ENCODE data around the gene RECQL5. TPM values are rescaled to one million over a fixed set of nuclear protein-coding genes. Genes with fewer than 3 reads are reported as not detected.

RECQL5 gene
- total RNA-seq, 4 donors from 2014 or later: 23.2 to 51.9 (median 34.7) TPM

DNA sequence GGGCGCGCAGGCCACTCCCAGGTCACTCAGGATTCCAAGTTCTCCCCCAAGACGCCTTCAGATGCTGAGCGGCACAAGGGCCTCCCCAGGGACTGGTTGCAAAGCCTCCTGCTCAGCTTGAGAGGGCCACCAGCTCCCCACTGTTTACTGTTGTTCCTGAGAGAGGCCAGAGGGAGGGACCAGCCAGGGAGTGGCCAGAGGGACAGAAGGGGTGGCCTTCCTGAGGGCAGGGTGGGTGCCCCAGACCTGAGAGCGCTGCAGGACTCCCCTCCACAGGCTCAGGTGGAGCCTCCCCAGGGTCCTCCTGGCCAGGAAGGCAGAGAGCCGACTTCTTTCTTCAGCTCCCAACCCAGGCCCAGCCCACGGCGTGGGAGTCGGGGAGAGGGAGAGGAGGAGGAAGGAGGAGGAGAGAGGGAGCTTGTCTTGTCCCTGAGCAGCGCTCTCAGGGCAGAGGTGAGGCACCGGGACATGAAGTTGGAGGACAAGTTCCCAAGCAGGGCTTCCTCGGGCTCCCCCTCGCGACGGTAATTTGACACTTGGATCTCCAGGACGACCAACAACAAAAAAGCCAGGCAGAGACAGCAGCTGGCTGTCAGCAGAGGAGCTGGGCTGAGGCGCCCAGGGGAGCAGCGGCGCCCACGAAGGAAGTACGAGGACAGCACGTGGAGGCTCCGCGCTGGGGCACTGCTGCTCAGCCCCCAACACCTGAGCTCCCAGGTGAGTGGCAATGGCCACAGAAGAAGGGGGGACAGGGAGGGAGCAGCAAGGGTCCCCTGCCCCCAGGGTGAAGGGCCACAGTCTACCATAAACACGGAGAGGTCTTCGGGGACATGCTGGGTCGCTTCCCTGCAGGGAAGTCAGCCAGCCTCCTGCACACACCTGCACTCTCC, 33.2 kb downstream of the RECQL5 start:
- 3 to 4% methylated on average over 21 of the region's 27 CpGs for WGBS, 2 donors
- Histone ChIP-seq H3K4me3 (peak overlapping the region; percentile 39 to 59 (median 42)), H3K36me3 (peaks cover 0 to 38% (median 0%) of the 10 kb centered on the region in 3 donors), H3K27ac (peak overlapping the region; percentile 60 to 95 (median 88)), H3K4me1 (peaks cover 0 to 49% (median 29%) of the 10 kb centered on the region in 4 donors), H3K9me3 (no peaks in the 10 kb centered on the region), H3K27me3 (no peaks in the 10 kb centered on the region)
- DNase-seq (ENCODE audit: low spot score in 2 of 2): peak; percentile 87 to 91
- TF ChIP-seq POLR2A (IDR thresholded peaks at IDR 0.05): peak; percentile 38 to 54
- TF ChIP-seq EP300 (IDR thresholded peaks at IDR 0.05): peak; percentile 23 to 49
- TF ChIP-seq, protein P1, sequence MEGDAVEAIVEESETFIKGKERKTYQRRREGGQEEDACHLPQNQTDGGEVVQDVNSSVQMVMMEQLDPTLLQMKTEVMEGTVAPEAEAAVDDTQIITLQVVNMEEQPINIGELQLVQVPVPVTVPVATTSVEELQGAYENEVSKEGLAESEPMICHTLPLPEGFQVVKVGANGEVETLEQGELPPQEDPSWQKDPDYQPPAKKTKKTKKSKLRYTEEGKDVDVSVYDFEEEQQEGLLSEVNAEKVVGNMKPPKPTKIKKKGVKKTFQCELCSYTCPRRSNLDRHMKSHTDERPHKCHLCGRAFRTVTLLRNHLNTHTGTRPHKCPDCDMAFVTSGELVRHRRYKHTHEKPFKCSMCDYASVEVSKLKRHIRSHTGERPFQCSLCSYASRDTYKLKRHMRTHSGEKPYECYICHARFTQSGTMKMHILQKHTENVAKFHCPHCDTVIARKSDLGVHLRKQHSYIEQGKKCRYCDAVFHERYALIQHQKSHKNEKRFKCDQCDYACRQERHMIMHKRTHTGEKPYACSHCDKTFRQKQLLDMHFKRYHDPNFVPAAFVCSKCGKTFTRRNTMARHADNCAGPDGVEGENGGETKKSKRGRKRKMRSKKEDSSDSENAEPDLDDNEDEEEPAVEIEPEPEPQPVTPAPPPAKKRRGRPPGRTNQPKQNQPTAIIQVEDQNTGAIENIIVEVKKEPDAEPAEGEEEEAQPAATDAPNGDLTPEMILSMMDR (IDR thresholded peaks at IDR 0.05): peak; percentile 41 to 69 (median 59)

DNA sequence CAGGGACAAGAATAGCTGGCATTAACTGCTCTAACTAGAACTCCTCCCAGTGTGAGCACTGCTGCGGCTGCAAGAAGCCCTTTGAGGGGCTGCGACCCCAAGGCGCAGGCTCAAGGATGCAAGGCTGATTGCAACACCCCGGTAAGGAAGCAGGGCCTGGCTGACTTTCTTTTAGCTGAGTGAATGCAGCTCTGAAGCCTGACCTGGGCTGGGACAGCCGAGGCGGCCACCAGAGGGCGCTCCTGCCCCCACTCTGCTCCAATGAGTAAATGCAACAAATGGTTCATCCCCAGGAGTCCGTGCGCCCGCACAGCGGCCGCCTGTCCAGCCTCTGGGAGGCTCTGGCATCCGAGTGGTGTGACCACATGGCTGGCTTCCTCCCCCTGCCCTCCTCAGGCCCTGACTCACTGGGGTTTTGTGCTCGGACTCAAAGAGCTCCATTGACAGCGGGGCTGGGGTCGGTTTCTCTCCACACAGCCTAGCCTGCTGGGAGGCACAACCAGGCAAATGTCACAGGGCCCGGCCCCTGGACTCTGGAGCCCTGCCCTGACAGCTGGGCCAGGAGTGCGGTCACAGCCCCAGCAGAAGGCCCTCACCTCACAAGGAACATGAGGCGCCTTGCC, 34.0 kb downstream of the RECQL5 start, which contains the start of gene SMIM5:
Gene SMIM5 (plus strand): TSS at position 572 of the 623 bp plus-strand sequence. CDS start 6,768 bp downstream, outside the sequence.
- peak; percentile 88 for DNase-seq (ENCODE audit: low spot score in 2 of 2)
- peaks cover 0 to 49% (median 29%) of the 10 kb centered on the region in 4 donors for H3K4me1 ChIP-seq
- H3K27ac ChIP-seq: peak within 1 kb of the TSS; percentile 60 to 95 (median 88)
- WGBS, 2 donors: 2% methylated on average over 10 to 12 of the region's 19 CpGs
- no peaks in the 10 kb centered on the region for H3K9me3 ChIP-seq
- peak within 1 kb of the TSS; percentile 39 to 59 (median 42) for H3K4me3 ChIP-seq
- H3K36me3 ChIP-seq: peaks cover 0 to 38% (median 0%) of the 10 kb centered on the region in 3 donors
- no peaks in the 10 kb centered on the region for H3K27me3 ChIP-seq
- TF ChIP-seq, protein P1 (IDR thresholded peaks at IDR 0.05): peak; percentile 95 to 98 (median 97)
- peak in 1 of 2 donors; percentile 83 for TF ChIP-seq EP300 (IDR thresholded peaks at IDR 0.05)
- peak; percentile 20 to 24 for TF ChIP-seq POLR2A (IDR thresholded peaks at IDR 0.05)

DNA sequence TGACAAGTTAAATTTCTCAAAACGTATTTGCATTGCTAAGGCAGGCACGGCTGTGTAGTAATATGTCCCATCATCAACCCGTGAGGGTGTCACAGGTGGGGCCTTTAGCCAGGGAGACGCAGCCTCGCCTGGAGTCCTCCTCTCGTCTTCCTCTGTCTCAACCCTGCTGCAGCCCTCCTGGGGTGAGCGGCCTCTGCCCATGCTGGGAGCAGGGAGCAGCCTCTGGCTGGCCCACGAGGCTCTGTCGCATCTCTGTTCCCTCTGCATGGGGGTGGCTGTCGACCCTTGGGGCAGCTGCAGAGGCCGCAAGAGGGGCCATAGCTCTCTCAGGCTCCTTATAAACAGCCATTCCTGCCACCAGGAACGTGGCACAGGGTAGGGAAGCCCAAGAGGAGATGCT, 34.5 kb downstream of the RECQL5 start:
- no peak for DNase-seq (ENCODE audit: low spot score in 2 of 2)
- H3K36me3 ChIP-seq: peaks cover 0 to 39% (median 0%) of the 10 kb centered on the region in 3 donors
- no peaks in the 10 kb centered on the region for H3K9me3 ChIP-seq
- H3K27ac ChIP-seq: peak overlapping the region; percentile 12 to 95 (median 88)
- no peak overlapping the region for H3K4me3 ChIP-seq
- TF ChIP-seq EP300 (IDR thresholded peaks at IDR 0.05): no peak
- TF ChIP-seq POLR2A (IDR thresholded peaks at IDR 0.05): no peak
- TF ChIP-seq, protein P1 (IDR thresholded peaks at IDR 0.05): no peak
- peaks cover 0 to 46% (median 28%) of the 10 kb centered on the region in 4 donors for H3K4me1 ChIP-seq
- H3K27me3 ChIP-seq: no peaks in the 10 kb centered on the region
- 50 to 59% methylated on average over 11 to 12 of the region's 12 CpGs for WGBS, 2 donors

DNA sequence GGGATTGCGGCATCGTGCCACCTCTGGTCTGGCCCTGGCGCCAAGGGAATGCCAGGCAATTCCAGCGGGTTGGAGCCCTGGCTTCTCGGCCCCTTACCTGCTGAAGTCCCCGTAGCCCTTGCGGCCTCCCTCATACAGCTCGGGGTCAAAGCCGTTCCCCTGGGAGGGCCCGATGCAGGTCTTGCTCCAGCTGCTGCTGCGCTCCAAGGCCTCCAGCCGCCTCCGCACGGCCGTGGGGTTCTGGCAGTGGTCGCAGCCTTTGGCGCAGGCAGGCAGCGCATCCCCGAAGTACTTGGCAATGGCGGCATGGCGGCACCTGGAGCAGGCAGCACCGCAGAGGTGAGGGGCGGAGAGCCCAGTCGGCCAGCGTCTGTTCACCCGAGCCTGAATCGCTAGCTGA, 35.6 kb downstream of the RECQL5 start:
- no peaks in the 10 kb centered on the region for H3K27me3 ChIP-seq
- WGBS, 2 donors: 86 to 89% methylated on average over 12 to 13 of the region's 27 CpGs
- DNase-seq (ENCODE audit: low spot score in 2 of 2): no peak
- H3K27ac ChIP-seq: peak overlapping the region in 2 of 4 donors; percentile 93 to 95
- H3K36me3 ChIP-seq: peaks cover 0 to 50% (median 4%) of the 10 kb centered on the region in 3 donors
- H3K9me3 ChIP-seq: no peaks in the 10 kb centered on the region
- no peak overlapping the region for H3K4me3 ChIP-seq
- TF ChIP-seq POLR2A (IDR thresholded peaks at IDR 0.05) (no peak), EP300 (IDR thresholded peaks at IDR 0.05) (no peak)
- TF ChIP-seq, protein P1 (IDR thresholded peaks at IDR 0.05): no peak
- peaks cover 0 to 35% (median 26%) of the 10 kb centered on the region in 4 donors for H3K4me1 ChIP-seq

All from tibial nerve (tissue), 4 donors.